ENCODE results near the gene ABL1.

Gene ABL1

GRCh38 chr9:130891688-130892476, 56.8 kb downstream of the ABL1 start:
- no peak for DNase-seq

GRCh38 chr9:130892477-130893304, 57.6 kb downstream of the ABL1 start:
- no peak for DNase-seq

- DNase-seq, result no peak
Measured at GRCh38 chr9:130893341-130894101, 58.5 kb downstream of the ABL1 start.

GRCh38 chr9:130894546-130894945, 59.5 kb downstream of the ABL1 start:
- no peak for DNase-seq

GRCh38 chr9:130895038-130895437, 60.0 kb downstream of the ABL1 start:
- DNase-seq, result no peak

- DNase-seq, result no peak
Measured at GRCh38 chr9:130895481-130896232, 60.6 kb downstream of the ABL1 start.

- no peak for DNase-seq
Measured at GRCh38 chr9:130896233-130897014, 61.4 kb downstream of the ABL1 start, which contains the start of gene QRFP. Gene QRFP, minus strand, starts transcription at chr9:130896812. Its CDS starts 2,974 bp downstream, at chr9:130893838.

GRCh38 chr9:130897105-130897751, 62.2 kb downstream of the ABL1 start:
- no peak for DNase-seq

- DNase-seq, result no peak
Measured at GRCh38 chr9:130897848-130898551, 62.9 kb downstream of the ABL1 start.

- DNase-seq, result no peak
Measured at GRCh38 chr9:130898552-130898852, 63.4 kb downstream of the ABL1 start.

GRCh38 chr9:130899051-130899748, 64.1 kb downstream of the ABL1 start:
- DNase-seq, result no peak

GRCh38 chr9:130900701-130901497, 65.8 kb downstream of the ABL1 start:
- DNase-seq, result no peak

- no peak for DNase-seq
Measured at GRCh38 chr9:130901498-130902203, 66.6 kb downstream of the ABL1 start.

- DNase-seq, result no peak
Measured at GRCh38 chr9:130902204-130903185, 67.4 kb downstream of the ABL1 start.

- no peak for DNase-seq
Measured at GRCh38 chr9:130903194-130904069, 68.4 kb downstream of the ABL1 start.
